Gastroesophageal sphincter (tissue), 4 donors: Measurements from ENCODE around the gene LTBP3. TPM values are rescaled to one million over a fixed set of nuclear protein-coding genes. Genes with fewer than 3 reads are reported as not detected.
"Not testable (repeated sequence)": the region's sequence is repeated elsewhere in the genome, so short reads cannot be mapped to it uniquely, and the experiment has no call there.

Source experiments
- ATAC-seq: fragments of 150-250 bp; one replicate; pipeline ENCODE4 v1.9.1; 2016; ENCODE audit warnings: mild to moderate bottlenecking, moderate library complexity
- H3K27ac ChIP-seq, 4 donors: fragments of 200-600 bp; sonication (generic) in 3 of 4; 1 replicate in 3 of 4; 2 replicates in 1 of 4; pipeline ENCODE4 v1.5.1; 2016 to 2019
- H3K27me3 ChIP-seq: fragments of 200-600 bp; sonication (generic); one replicate; pipeline ENCODE4 v1.5.1; 2019
- H3K36me3 ChIP-seq, 2 donors: fragments of 200-600 bp; sonication (generic); one replicate each; pipeline ENCODE4 v1.5.1; 2019; ENCODE audit warnings: control low read depth in 1 of 2
- H3K4me1 ChIP-seq, 3 donors: fragments of 200-600 bp; sonication (generic); 1 replicate in 2 of 3; 2 replicates in 1 of 3; pipeline ENCODE4 v1.5.1; 2016 to 2019; ENCODE audit warnings: control low read depth in 2 of 3
- H3K4me3 ChIP-seq, 2 donors: fragments of 200-600 bp; sonication (generic); one replicate each; pipeline ENCODE4 v1.5.1; 2019; ENCODE audit warnings: mild to moderate bottlenecking in 1 of 2, moderate library complexity in 1 of 2
- H3K9me3 ChIP-seq, 3 donors: fragments of 200-600 bp; sonication (generic); one replicate each; pipeline ENCODE4 v1.5.1; 2017 to 2019; ENCODE audit warnings: control low read depth in 2 of 3
- CTCF ChIP-seq, 4 experiments: fragments of 200-600 bp in 2 of 4; fragments of 450-650 bp in 2 of 4; sonication (generic) in 1 of 4; IDR thresholded peaks; one replicate each; pipeline ENCODE4 v1.5.1; 2017 to 2019; ENCODE audit warnings: antibody characterized with exemption in 4 of 4, mild to moderate bottlenecking in 2 of 4, moderate library complexity in 2 of 4
- EP300 ChIP-seq: sonication (generic); formaldehyde crosslinking; IDR thresholded peaks from one replicate; pipeline ENCODE4 v1.6.1; 2017; ENCODE audit warnings: antibody characterized with exemption, mild to moderate bottlenecking
- POLR2A ChIP-seq, 2 donors: fragments of 450-650 bp; IDR thresholded peaks; one replicate each; pipeline ENCODE4 v1.6.1; 2017; ENCODE audit warnings: antibody characterized with exemption in 2 of 2, mild to moderate bottlenecking in 2 of 2, moderate library complexity in 1 of 2
- POLR2AphosphoS5 ChIP-seq: sonication (generic); formaldehyde crosslinking; IDR thresholded peaks from one replicate; pipeline ENCODE4 v1.6.1; 2017; ENCODE audit warnings: antibody characterized with exemption
- WGBS, 2 donors: methylation state at CpG; one replicate each; pipeline ENCODE4 v1.1.5; 2018; ENCODE audit warnings: low coverage in 1 of 2; 5-methylcytosine and 5-hydroxymethylcytosine counted together
- total RNA-seq, 4 donors: library from RNA; depleted of rRNA; stranded (reverse); fragments of >200 nt; gene quantifications; one replicate each; pipeline ENCODE4 v1.1.0, GENCODE V29; 2016

Gene LTBP3
- total RNA-seq, 4 donors from 2014 or later, result 90.6 to 173 (median 139) TPM

GRCh38 chr11:65516135-65516968, 41.8 kb downstream of the LTBP3 start:
- H3K27me3 ChIP-seq, result no peaks in the 10 kb centered on the region
- no peak overlapping the region for H3K4me3 ChIP-seq
- H3K4me1 ChIP-seq, result no peaks in the 10 kb centered on the region
- no peaks in the 10 kb centered on the region for H3K36me3 ChIP-seq
- WGBS, 2 donors, result 61 to 79% methylated on average over 3 to 4 of the region's 5 CpGs
- no peak for TF ChIP-seq CTCF (IDR thresholded peaks at IDR 0.05)
- TF ChIP-seq EP300, result no peak
- TF ChIP-seq POLR2A (IDR thresholded peaks at IDR 0.05), result no peak
- no peak for TF ChIP-seq POLR2AphosphoS5
- no peaks in the 10 kb centered on the region for H3K9me3 ChIP-seq
- ATAC-seq, result no peak
- H3K27ac ChIP-seq, result no peak overlapping the region

GRCh38 chr11:65512311-65512710, 45.8 kb downstream of the LTBP3 start:
- H3K4me3 ChIP-seq, H3K27me3 ChIP-seq, H3K27ac ChIP-seq, H3K36me3 ChIP-seq, H3K9me3 ChIP-seq, ATAC-seq: not testable (repeated sequence)
- H3K4me1 ChIP-seq, result peaks cover 0 to 27% (median 7%) of the 10 kb centered on the region in 3 donors
- WGBS, 2 donors, result 83 to 97% methylated on average over 1 to 3 of the region's 3 CpGs

- H3K36me3 ChIP-seq, result peaks cover 34 to 50% of the 10 kb centered on the region in 2 donors
Measured at GRCh38 chr11:65506772-65507505, 51.2 kb downstream of the LTBP3 start.

GRCh38 chr11:65506290-65506771, 51.8 kb downstream of the LTBP3 start:
- TF ChIP-seq EP300 (no peak), CTCF (IDR thresholded peaks at IDR 0.05) (no peak), POLR2AphosphoS5 (no peak), POLR2A (IDR thresholded peaks at IDR 0.05) (no peak)
- Histone ChIP-seq H3K27me3 (no peaks in the 10 kb centered on the region), H3K9me3 (no peaks in the 10 kb centered on the region), H3K36me3 (peaks cover 34 to 56% of the 10 kb centered on the region in 2 donors), H3K4me3 (peak overlapping the region; percentile 74 to 97), H3K4me1 (peaks cover 7 to 58% (median 14%) of the 10 kb centered on the region in 3 donors), H3K27ac (peak overlapping the region; percentile 90 to 100 (median 97))
- ATAC-seq, result no peak
- WGBS, 2 donors, result 23 to 31% methylated on average over 4 of the region's 4 CpGs

More at GRCh38 chr11:65506772-65507505, 51.2 kb downstream of the LTBP3 start:
- H3K4me3 ChIP-seq, result peak overlapping the region; percentile 74 to 97
- WGBS, 2 donors, result 8 to 14% methylated on average over 5 to 7 of the region's 7 CpGs
- H3K9me3 ChIP-seq, result no peaks in the 10 kb centered on the region
- peak; percentile 36 for ATAC-seq
- H3K4me1 ChIP-seq, result peaks cover 7 to 58% (median 14%) of the 10 kb centered on the region in 3 donors
- peak overlapping the region; percentile 90 to 100 (median 97) for H3K27ac ChIP-seq
- peak in 1 of 4 experiments; percentile 12 for TF ChIP-seq CTCF (IDR thresholded peaks at IDR 0.05)
- no peak for TF ChIP-seq EP300
- TF ChIP-seq POLR2AphosphoS5, result peak; percentile 86
- TF ChIP-seq POLR2A (IDR thresholded peaks at IDR 0.05), result peak; percentile 49 to 52
- H3K27me3 ChIP-seq, result no peaks in the 10 kb centered on the region

- TF ChIP-seq CTCF (IDR thresholded peaks at IDR 0.05), result no peak
- no peak for TF ChIP-seq EP300
- TF ChIP-seq POLR2A (IDR thresholded peaks at IDR 0.05), result peak; percentile 22 to 42
- peak; percentile 86 for TF ChIP-seq POLR2AphosphoS5
- Histone ChIP-seq H3K4me3 (peak overlapping the region; percentile 74 to 97), H3K9me3 (no peaks in the 10 kb centered on the region), H3K27me3 (no peaks in the 10 kb centered on the region), H3K27ac (peak overlapping the region; percentile 90 to 100 (median 97)), H3K36me3 (peaks cover 34 to 58% of the 10 kb centered on the region in 2 donors), H3K4me1 (peaks cover 7 to 53% (median 14%) of the 10 kb centered on the region in 3 donors)
- ATAC-seq, result no peak
- 4 to 9% methylated on average over 11 to 12 of the region's 12 CpGs for WGBS, 2 donors
Measured at GRCh38 chr11:65505466-65506289, 52.5 kb downstream of the LTBP3 start.
